ENCODE data around the gene LRFN2.

Gene LRFN2

GRCh38 chr6:40352006-40352405, 235.2 kb downstream of the LRFN2 start:
- DNase-seq (ENCODE audit: low read depth in 1 of 2, low spot score in 1 of 2), result no peak

GRCh38 chr6:40350747-40351217, 236.4 kb downstream of the LRFN2 start:
- no peak for DNase-seq (ENCODE audit: low read depth in 1 of 2, low spot score in 1 of 2)

- DNase-seq (ENCODE audit: low read depth in 1 of 2, low spot score in 1 of 2), result no peak
Observed at GRCh38 chr6:40349901-40350746, 237.0 kb downstream of the LRFN2 start.

GRCh38 chr6:40349123-40349900, 237.9 kb downstream of the LRFN2 start:
- DNase-seq (ENCODE audit: low read depth in 1 of 2, low spot score in 1 of 2), result no peak

GRCh38 chr6:40348591-40348990, 238.6 kb downstream of the LRFN2 start:
- no peak for DNase-seq (ENCODE audit: low read depth in 1 of 2, low spot score in 1 of 2)

- no peak for DNase-seq (ENCODE audit: low read depth in 1 of 2, low spot score in 1 of 2)
Observed at GRCh38 chr6:40347571-40348011, 239.6 kb downstream of the LRFN2 start.

GRCh38 chr6:40346246-40346645, 240.9 kb downstream of the LRFN2 start:
- DNase-seq (ENCODE audit: low read depth in 1 of 2, low spot score in 1 of 2), result no peak

- no peak for DNase-seq (ENCODE audit: low read depth in 1 of 2, low spot score in 1 of 2)
Observed at GRCh38 chr6:40344566-40345167, 242.5 kb downstream of the LRFN2 start.

- no peak for DNase-seq (ENCODE audit: low read depth in 1 of 2, low spot score in 1 of 2)
Observed at GRCh38 chr6:40343877-40344565, 243.1 kb downstream of the LRFN2 start.

GRCh38 chr6:40343318-40343876, 243.8 kb downstream of the LRFN2 start:
- no peak for DNase-seq (ENCODE audit: low read depth in 1 of 2, low spot score in 1 of 2)

- no peak for DNase-seq (ENCODE audit: low read depth in 1 of 2, low spot score in 1 of 2)
Observed at GRCh38 chr6:40342723-40343122, 244.4 kb downstream of the LRFN2 start.

- no peak for DNase-seq (ENCODE audit: low read depth in 1 of 2, low spot score in 1 of 2)
Observed at GRCh38 chr6:40341726-40342125, 245.4 kb downstream of the LRFN2 start.
